ENCODE measurements around the gene GYPC.
"Not testable (repeated sequence)": the region's sequence is repeated elsewhere in the genome, so short reads cannot be mapped to it uniquely, and the experiment has no call there.

Gene GYPC

GRCh38 chr2:126672980-126673605 lies 17.1 kb downstream of the GYPC start:
- DNase-seq = no peak

- no peak for DNase-seq
Measured at GRCh38 chr2:126674075-126674744, 18.3 kb downstream of the GYPC start.

DNA sequence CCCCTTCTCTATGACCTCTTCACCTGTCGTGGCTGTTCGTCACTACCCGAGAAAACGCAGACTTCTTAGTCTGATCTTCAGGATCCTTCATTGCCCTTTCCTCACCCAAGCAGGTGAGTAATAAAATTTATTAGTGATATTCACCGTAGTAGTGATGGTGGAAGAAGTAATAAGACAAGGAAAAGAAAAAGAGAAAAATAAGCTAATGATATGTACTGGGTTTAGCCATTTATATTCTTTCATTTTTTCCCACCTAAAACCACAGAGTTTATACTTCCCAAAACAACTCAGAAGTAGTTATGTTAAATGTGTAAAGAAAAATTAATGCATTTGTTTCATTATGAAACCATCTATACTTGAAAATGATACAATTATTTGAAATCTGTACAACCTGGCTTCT lies 19.7 kb downstream of the GYPC start:
- DNase-seq = no peak

DNA sequence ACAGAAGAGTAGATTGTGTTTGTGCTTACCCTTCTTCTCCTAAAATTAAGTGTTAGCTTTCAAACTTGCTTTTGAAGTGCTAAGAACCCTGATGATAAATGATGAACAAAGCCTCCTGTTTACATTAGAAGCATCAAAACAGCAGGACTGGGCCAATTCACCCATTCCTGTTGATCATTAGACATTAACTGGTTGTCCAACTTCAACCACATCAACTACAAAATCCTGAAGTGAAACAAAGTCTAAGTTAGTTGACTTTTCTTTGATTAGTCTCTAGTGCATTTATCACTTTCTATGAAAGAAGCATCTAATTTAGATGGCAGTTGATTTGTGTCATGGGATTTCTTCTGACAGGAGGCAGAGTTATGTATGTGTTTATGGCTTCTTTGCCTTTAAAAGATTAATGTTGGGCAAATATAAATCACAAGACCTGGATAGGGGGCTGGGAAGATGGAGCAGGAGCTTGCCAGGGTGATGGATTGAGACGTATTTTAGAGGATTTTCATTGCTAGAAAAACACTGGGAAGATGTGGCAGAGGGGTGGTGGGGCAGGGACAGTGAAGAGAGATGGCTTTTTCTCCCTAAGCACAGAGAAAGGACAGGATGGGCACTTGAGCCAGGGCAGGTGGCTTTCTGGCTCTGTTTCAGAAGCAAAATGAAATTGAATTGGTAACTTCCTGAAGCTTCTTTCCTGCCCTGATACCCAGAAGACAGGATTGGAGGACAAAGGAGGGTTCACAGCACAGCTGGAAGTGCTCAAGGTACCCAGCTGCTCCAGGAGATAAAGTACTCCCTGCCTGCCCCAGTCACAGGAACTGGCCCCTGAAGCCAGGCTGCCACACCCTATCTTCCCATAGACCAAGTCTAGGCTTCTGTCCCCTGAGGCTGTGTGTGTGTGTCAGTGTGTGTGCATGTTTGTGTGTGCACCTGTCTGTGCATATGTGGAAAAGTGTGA lies 20.5 kb downstream of the GYPC start:
- DNase-seq = no peak

DNA sequence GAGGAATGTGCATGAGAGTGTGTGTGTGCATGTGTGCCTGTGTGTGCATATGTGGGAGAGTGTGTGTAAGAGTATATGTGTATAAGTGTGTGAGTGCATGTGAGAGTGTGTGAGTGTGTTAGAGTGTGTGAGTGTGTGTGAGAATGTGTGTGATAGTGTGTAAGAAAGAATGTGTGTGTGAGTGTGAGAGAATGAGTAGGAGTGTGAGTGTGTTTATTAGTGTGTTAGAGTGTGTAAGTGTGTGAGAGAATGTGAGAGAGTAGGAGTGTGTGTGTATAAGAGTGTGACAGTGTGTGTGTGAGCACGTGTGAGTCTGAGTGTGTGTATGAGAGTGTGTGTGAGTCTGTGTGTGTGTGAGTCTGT lies 21.2 kb downstream of the GYPC start:
- no peak for DNase-seq

DNA sequence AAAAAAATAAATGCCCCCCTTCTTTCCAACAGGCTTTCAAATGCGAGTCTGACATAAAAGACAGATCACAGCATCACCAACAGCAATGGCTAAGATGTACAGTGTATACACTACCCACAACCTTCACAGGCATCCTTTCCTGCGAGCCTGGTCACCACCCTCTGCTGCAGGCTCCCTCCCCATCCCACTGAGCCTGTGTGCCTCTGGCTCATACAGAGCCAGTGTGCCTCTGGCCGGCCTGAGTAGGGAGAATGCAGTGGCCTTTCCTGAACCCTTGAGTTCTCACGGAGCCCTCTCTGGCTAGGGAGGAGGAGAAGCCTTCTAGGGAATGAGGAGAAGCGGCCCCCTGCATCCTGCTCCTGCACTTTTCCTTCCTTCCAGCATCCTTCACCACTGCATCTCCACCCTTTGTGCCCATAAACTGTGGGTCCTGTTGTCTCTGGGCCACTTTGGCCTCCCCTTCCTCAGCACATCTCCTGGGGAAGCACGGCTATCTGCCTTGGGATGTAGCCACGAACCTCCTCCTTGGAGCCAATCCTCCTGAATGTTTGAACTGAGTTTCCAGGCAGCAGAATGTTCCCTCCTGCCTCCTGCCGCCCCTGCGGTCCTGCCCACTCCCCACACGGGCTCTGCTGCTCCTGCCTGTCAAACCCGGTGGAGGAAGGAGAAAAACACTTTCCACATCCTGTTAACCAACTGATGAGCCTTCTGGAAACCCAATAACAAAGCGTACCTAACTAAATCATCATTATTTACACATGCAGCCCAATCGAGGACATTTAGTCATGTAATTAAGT lies 22.5 kb downstream of the GYPC start:
- DNase-seq = no peak

- no peak for DNase-seq
Measured at GRCh38 chr2:126679094-126679713, 23.2 kb downstream of the GYPC start.

- DNase-seq = no peak
Measured at GRCh38 chr2:126681505-126681904, 25.5 kb downstream of the GYPC start.

DNA sequence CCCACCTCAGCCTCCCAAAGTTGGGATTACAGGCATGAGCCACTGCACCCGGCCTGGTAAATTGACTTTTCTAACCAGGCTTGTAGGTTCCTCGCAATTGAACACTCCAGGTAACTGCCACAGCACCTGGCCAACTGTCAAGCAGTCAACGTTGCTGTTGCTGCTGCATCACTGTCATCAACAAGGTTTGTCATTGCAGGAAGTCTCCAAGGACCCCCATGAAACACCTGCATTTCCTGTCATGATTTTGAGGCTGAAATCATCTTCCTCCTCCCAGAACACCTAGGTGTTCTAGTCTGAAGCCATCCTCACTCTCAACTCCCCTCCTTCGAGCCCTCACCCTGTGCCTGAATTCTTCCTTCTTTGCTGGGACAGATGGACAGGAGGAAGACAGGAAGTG lies 29.7 kb downstream of the GYPC start:
- no peak for DNase-seq

DNA sequence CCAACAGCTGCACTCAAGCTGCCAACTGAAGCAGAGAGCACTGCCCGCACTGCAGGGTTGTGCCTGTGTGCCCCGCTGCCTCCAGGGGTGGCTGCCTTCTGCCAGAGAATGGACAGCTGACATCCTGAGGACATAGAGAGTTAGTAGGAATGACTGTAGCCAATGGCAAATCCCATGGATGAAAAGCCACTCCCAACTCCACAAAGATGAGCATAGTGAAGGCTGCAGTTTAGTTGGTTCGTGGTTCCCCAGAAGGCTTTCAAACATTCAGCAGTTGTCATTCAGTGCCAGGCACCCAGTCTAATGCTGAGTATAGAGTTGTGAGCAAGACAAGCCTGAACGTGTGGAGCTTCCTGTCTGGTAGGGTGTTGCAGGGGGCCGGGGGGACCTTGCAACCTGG lies 30.3 kb downstream of the GYPC start:
- no peak for DNase-seq

- DNase-seq = no peak
Measured at GRCh38 chr2:126686841-126687485, 31.0 kb downstream of the GYPC start.

GRCh38 chr2:126687503-126687902 lies 31.5 kb downstream of the GYPC start:
- DNase-seq = no peak

DNA sequence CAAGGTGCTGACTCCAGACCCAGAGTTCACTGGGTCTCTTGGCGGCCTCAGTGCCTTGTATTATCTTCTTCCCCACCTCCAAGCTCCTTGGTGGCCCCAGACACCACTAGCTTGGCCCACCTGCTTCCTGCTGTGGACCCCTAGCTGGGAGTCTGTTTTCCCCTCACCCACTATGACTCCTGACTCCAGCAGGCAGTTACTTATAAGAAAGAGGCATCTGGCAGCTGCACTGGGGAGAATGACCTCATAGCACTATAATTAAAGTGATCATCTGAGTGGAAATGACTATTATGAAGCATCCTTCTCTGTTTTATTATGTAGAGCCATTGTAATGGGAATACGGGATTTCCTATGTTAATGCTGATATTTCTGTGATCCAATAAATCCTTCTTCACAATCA lies 32.6 kb downstream of the GYPC start:
- not testable (repeated sequence) for DNase-seq

GRCh38 chr2:126692241-126692640 lies 36.3 kb downstream of the GYPC start:
- DNase-seq = not testable (repeated sequence)

DNA sequence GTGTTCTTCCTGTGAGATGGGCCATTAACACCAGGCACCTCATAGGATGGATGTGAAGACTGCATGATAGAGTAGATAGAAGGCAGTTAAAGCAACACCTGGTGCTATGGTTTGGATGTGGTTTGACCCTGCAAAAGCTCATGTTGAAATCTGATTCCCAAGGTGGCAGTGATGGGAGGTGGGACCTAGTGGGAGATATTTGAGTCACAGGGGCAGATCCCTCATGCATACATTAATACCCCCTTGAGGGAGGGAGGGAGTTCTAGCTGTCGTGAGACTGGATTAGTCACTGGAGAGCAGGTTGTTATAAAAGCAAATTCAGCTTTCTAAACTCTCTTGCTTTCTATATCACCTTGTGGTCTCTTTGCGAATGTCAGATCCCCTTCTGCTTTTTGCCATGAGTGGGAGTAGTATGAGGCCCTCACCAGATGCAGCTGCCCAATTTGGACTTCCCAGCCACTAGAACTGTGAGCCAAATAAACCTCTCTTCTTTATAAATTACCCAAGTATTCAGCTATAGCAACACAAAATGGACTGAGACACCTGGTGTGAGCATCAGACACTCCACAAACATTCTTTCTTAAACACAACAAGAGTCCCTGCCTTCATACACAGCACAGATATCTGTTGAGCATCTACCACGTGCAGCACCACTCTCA lies 37.1 kb downstream of the GYPC start:
- not testable (repeated sequence) for DNase-seq

- no peak for DNase-seq
Measured at GRCh38 chr2:126696644-126697520, 40.9 kb downstream of the GYPC start.

DNA sequence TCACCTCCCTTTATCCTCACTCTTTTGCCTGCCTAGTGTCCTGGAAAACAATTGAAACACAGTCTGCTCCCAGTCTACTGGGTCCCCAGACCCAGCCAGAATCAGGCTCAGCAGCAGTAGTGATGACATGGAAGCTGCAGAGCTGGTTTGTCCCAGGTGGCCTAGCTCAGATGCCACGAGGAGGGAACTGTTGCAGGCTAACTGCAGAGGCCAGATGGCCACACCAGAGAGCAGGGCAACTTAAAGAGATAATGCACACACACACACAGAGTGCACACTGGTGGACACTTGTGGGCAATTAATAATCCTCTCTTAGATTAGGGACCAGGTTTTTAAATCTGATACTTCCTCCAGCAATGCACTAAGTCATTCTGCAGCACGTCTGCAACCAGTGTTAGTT lies 42.4 kb downstream of the GYPC start:
- no peak for DNase-seq

DNA sequence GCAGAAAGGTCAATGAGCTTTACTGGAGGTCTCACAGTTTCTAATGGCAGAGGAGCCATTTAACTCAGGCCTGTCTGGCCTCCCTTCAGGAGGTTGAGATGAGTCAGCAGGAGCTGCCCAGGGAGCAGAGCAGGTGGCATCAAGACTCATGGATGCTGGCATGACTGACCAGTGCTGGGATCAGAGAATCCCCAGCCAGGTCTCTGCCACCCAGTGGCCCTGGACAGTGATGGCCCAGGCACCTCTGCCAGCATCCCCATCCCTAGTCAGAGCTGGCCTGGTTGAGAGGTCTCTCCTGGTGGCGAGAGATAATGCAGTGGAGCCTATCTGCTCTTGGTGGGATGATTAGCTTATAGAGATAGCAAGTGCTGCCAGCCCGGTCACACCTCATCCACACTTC lies 43.1 kb downstream of the GYPC start:
- DNase-seq = no peak

DNA sequence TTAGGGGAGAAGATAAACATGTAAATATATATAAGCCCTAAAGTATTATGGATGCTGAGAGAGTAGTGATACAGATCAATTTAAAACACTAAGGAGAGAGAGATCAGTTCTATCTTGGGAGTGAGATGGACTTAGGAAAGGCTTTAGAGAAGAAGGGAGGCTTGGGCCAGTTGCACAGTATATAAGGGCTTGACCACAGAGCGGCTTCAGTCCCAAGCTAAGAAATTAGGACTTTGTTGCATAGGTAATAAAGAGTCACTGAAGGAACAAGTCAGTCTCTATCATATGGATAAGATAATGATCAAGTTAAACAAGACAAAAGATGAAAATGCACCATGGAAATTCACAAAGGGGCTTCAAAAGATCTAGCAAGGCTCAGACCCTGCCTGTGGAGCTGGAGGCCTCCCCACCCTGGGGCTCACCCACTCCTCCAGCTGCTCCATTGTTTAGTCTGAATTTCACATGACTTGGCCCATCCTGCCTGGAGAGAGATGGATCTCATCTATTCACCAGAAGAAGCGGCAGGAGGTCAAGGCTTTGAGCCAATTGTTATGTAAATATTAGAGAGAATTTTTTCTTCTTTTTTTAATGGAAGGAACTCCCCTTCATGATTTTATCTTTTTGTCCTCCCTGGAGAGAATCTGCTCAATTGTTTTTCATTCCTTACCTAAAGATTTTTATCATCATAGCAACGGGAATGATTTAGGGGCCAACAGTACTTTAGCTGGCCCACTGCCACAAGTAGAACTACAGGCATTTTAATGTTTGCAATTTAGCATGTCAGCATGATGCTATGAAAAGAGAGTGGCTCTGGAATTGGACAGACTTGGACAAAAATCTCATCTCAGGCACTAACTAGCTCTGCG lies 44.0 kb downstream of the GYPC start:
- DNase-seq = no peak

Measured in RPMI8226 (cell line).